ENCODE results near the gene B3GLCT.

Gene B3GLCT

GRCh38 chr13:31246918-31247317 lies 47.1 kb downstream of the B3GLCT start:
- H3K4me3 ChIP-seq (ENCODE audit: low read depth, low read length), result no peak overlapping the region
- TF ChIP-seq CTCF (IDR thresholded peaks at IDR 0.05; ENCODE audit: low read depth, low read length, missing control alignments), result no peak

GRCh38 chr13:31248361-31248760 lies 48.6 kb downstream of the B3GLCT start:
- TF ChIP-seq CTCF (IDR thresholded peaks at IDR 0.05; ENCODE audit: low read depth, low read length, missing control alignments), result no peak
- H3K4me3 ChIP-seq (ENCODE audit: low read depth, low read length), result no peak overlapping the region
- DNase-seq (ENCODE audit: low read depth), result no peak

More at GRCh38 chr13:31246918-31247317, 47.1 kb downstream of the B3GLCT start:
- DNase-seq (ENCODE audit: low read depth), result no peak

- TF ChIP-seq CTCF (IDR thresholded peaks at IDR 0.05; ENCODE audit: low read depth, low read length, missing control alignments), result no peak
- no peak for DNase-seq (ENCODE audit: low read depth)
- no peak overlapping the region for H3K4me3 ChIP-seq (ENCODE audit: low read depth, low read length)
Measured at GRCh38 chr13:31248965-31249539, 49.3 kb downstream of the B3GLCT start.

- TF ChIP-seq CTCF (IDR thresholded peaks at IDR 0.05; ENCODE audit: low read depth, low read length, missing control alignments), result no peak
- H3K4me3 ChIP-seq (ENCODE audit: low read depth, low read length), result no peak overlapping the region
- DNase-seq (ENCODE audit: low read depth), result no peak
Measured at GRCh38 chr13:31250435-31250834, 50.7 kb downstream of the B3GLCT start.

- no peak overlapping the region for H3K4me3 ChIP-seq (ENCODE audit: low read depth, low read length)
- TF ChIP-seq CTCF (IDR thresholded peaks at IDR 0.05; ENCODE audit: low read depth, low read length, missing control alignments), result no peak
- no peak for DNase-seq (ENCODE audit: low read depth)
Measured at GRCh38 chr13:31261241-31261640, 61.5 kb downstream of the B3GLCT start.

- H3K4me3 ChIP-seq (ENCODE audit: low read depth, low read length), result no peak overlapping the region
- no peak for DNase-seq (ENCODE audit: low read depth)
- TF ChIP-seq CTCF (IDR thresholded peaks at IDR 0.05; ENCODE audit: low read depth, low read length, missing control alignments), result no peak
Measured at GRCh38 chr13:31263346-31263745, 63.6 kb downstream of the B3GLCT start.

- no peak for TF ChIP-seq CTCF (IDR thresholded peaks at IDR 0.05; ENCODE audit: low read depth, low read length, missing control alignments)
- no peak overlapping the region for H3K4me3 ChIP-seq (ENCODE audit: low read depth, low read length)
- DNase-seq (ENCODE audit: low read depth), result no peak
Measured at GRCh38 chr13:31264151-31264550, 64.4 kb downstream of the B3GLCT start.
